HG03460 (cell line): ENCODE data around the gene LAD1.

ENCODE experiments used
- ATAC-seq: cut with Tn5 transposase; IDR thresholded peaks from one replicate; pipeline ENCODE4 v1.9.1; 2021; ENCODE audit not compliant: unreplicated experiment

Gene LAD1

DNA sequence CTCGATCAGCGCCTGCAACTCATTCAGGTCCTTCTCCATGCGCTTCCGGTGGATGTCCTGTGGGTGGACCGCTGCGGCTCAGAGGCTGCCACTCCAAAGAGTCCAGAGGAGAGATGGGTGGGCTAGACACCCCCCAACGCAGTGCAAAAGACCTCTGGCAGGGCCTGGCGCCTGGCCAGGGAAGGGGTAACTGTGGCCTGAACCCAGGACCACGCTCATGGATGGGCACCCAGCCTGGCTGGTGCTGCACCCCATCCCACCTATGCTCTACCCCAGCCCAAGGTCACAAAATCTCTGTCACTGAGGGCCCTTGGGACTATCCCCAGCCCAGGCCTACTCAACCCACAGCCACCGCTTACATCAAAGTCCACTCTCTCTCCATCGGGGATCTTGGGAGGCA is 33.9 kb downstream of the LAD1 start:
- ATAC-seq = no peak

DNA sequence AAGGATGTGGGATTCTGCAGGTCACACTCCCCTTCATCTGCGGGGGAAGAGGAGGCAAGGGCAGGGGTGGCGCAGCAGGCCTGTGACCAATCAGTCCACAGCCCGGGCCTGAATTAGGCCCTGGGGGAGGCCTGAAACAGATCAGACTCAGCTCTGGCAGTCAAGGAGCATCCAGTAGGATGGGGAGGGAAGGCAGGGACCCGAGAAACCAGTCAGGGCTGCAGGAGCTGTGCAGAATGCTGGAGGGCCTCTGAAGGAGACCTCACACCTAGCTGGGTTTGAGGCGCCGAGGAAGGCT is 34.4 kb downstream of the LAD1 start:
- ATAC-seq = no peak

DNA sequence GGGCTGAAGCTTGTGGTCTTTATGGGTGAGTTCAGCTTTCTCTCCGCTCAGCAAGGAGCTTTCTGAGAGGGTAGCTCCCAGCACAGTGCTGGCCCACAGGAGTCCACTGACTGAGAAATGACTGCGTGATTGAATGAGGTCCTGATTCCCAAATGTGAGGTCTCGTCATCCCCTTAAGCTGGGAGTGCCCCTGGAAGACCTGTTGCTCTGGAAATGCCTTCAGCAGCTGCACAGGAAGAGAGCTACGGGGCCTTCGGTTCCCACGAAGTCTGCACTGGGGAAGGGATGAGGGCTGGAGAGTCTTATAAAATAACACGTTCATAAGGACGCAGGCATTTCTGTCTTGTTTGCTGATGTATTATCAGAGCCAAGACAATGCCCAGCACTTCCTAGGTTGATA is 35.7 kb downstream of the LAD1 start:
- no peak for ATAC-seq

DNA sequence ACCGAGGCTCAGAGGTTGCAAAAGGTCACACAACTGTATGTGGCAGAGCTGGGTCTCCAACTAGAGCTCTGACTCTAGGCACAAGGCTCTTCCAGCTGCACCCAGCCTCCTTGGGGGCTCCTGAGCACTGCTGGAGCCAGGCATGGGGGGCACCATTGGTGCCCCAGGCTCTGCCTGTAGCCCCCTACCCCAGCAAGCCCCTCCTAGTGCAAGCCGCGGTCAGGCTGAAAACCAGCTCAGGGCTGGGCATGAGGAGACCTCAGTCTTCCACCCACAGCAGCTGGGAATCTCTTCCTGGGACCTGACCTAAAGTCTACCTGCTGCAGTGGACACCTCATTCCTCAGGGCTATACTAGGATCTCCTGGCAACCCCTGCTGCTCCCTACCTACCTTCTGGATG is 36.2 kb downstream of the LAD1 start:
- no peak for ATAC-seq

DNA sequence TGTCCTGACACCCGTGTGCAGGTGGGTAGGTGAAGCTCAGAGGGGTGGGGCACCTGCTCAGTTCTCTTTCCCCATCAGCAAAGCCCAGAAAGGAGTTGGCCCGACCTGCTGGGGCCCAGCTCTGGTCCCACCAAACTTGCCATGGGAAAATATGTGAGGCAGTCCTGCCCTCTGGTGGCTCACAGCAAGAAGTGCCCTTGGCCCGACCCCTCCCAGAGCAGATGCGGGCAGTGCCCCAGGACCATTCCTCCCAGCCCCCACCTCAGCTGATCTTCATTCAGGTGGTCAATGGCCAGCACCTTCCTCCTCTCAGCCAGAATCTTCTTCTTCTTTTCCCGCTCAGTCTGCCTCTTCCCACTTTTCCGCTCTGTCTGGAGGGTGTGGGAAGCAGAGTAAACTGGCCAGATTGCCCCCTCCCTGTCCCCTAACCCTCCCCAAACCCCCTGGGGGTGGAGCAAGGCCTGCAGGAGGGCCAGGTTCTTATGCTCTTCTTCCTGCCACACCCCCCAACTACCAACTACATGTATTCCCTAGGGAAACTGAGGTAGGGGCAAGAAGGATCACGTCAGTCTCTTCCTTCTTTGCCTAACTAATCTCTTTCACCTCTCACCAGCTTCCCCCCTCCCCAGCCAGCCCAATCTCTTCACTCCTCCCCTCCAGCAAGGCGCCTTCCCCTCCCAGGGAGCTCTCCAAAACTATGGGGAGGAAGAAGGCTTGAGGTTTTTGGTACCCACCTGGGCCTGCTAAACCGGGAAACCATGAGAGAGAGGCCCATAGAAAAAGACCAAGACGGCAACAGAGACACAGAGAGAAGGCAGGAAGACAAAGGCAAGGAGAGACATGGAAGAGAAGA is 37.2 kb downstream of the LAD1 start:
- ATAC-seq = no peak

DNA sequence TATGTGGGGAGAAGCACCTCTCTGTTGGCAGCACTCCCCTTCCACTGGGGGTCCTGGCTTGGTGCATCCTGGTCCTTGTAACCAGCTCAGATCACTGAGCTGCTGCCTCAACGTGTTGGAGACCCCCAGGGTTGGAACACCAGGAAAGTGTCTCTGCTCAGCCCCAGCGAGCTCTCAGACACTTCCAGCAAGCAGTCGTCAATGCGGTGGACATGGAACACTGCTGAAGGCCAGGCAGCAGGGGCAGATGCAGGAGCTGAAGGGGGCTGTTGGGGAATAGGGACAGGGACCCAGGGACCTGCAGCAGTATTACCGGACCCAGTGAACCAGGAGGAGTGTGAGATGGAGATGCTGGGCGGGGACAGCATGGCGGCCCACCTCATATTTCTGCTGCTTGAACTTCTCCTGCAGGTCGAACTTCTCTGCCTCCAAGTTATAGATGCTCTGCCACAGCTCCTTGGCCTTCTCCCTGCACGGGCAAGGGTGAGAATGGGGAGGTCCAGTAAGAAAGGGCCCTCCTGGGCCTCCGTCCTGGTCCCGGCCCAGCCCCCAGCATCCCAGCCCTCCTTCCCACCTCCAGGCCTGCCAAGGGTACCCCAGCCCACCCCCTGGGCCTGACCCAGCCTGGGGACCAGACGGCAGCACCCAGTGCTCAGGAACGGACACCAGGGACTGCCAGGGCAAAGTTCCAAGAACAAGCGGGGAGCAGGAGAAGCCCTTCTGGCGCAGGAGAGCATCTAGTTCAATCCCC is 38.0 kb downstream of the LAD1 start:
- ATAC-seq = no peak

DNA sequence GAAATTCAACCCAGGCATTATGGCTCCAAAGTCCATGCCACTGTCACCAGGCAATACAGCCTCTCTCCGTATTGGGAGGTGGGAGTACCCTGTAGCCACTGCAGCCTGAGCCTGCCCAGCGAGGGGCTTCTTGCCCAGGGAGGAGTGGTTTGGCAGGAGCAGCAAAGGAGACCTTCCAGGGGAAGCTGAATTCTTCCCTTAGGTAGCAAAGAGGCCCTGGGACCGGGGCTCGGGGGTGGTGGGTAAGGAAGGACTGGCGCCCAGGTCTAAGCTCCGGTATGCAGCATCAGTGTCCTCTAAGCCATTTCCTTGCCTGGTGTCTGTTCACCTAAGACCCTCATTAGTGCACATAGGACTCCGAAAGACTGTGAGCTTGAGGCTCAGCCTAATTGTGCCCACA is 38.6 kb downstream of the LAD1 start:
- ATAC-seq = no peak

DNA sequence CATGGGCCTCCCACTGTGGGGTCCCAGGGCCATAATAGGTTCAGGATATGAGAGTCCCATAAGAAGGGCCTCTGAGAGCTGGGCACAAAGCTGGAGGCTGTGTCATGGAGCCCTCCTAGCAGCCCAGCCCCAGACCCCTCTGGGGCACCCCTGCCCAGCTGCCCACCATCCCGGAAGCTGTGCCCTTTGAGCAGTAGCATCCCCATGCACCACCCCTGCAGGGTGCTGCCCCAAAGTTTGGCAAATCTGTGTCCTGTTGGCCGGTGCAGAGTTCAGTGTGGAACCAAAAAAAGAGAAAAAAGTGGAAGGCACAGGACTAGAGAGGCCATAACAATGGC is 39.3 kb downstream of the LAD1 start:
- ATAC-seq = no peak

DNA sequence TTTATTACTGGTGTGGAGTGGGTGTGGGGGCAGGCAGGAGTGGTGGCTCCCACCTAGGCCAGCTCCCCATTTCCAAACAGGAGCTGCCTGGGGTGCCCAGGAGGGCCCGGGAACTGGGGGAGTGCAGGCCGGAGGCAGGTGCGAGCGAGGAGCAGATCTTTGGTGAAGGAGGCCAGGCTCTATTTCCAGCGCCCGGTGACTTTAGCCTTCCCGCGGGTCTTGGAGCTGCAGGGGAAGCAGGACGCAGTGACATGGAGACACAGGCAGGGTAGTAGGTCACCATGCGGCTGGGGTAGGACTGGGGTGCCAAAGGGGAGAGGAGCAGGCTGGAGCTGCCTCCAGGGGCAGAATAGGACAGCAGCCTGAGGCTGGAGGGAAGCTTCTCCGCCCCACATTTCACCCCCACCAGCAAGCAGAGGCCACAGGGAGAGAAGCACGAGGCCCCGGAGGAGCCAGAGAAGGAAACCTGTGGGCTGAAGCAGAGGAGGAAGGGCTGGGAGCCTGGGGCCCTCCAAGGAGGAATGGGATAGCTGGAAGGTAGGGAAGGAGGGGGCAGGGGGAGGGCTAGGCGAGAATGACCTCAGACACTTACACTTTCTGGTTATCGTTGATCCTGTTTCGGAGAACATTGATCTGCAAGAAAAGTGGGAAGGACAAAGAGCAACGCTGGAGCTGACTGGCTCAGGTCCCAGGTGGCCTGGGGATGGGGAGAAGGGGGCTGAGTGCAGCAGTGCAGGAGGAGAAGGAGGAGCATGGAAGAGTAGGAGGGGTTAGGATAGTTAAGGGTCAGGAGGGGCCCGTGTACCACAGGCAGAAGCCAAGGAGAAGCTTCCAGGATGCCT is 39.9 kb downstream of the LAD1 start:
- no peak for ATAC-seq

DNA sequence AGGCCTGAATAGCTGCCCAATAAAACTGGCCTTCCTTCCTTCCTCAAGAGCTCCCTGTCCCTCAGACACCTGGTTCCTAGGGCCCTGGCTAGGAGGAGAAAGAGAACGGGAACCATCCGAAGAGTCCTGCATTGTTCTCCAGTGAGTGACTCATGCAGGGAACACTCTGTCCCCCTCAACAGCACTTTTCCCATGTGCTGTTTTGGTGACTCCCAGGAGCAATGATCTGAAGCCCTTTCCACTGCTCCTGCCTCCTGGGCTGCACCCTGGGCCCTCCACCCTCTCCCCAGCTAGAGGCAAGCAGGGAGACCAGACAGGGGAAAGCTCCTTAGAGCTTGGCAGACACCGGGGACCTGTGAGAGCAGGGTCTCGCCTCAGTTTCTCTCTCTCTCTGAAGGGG is 40.5 kb downstream of the LAD1 start:
- ATAC-seq = no peak

DNA sequence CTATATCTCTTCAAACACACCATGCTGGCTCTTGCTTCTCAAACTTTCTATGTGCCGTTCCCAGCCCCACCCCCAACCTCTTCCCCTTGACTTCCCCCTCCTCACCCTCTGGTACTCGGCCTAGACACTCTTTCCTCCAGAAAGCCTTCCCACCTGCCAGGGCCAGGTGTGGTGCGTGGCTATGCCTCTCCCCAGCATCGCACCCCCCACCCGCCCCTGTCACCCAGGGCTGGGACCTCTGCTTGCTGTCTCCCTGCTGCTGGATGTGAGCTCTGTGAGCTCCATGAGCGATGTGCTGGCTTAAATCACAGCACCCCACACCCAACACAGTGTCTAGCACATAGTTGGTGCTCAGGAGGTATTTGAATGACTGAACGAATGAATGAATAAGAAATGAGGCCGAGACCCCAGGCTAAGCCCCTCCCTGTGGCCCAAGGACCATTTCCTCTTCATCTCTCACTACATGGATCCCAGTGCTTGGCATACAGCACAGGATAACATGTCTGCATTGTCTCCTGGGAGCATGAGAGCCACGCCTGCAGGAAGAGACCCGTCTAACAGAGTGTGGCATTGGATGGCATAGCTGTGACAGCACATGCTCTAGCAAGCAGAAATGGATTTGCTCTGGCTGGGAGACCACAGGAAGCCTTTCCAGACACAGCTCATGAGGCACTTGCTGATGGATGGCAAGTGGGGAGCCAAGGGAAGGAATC is 41.3 kb downstream of the LAD1 start:
- ATAC-seq = no peak

DNA sequence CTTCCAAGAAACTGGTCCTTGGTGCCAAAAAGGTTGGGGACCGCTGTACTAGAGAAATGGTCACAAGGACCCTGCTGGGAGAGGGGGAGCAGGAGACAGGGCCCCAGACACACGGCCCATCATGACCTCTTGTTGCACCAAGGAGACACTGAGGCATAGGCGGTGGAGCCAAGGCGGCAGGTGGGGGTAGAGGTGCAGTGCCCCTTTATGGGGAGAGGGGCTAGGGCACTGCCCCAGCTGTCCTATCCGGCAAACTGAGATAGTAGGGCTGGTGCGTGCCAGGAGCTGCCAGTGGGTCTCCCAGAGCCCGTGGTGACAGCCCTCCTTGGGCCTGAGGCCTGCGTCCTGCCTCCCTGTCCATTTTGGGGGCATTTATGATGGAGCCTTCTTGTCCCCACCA is 41.9 kb downstream of the LAD1 start:
- ATAC-seq = no peak

DNA sequence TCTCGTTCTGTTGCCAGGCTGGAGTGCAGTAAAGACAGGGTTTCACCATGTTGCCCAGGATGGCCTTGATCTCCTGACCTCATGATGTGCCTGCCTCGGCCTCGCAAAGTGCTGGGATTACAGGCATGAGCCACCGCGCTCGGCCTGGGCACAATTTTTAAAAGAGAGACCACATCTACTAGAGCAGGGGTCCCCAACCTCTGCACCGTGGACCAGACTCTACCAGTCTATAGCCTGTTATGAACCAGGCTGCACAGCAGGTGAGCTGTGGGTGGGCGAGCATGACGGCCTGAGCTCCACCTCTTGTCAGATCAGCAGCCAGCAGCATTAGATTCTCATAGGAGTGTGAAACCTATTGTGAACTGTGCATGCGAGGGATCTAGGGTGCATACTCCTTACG is 42.4 kb downstream of the LAD1 start:
- no peak for ATAC-seq

DNA sequence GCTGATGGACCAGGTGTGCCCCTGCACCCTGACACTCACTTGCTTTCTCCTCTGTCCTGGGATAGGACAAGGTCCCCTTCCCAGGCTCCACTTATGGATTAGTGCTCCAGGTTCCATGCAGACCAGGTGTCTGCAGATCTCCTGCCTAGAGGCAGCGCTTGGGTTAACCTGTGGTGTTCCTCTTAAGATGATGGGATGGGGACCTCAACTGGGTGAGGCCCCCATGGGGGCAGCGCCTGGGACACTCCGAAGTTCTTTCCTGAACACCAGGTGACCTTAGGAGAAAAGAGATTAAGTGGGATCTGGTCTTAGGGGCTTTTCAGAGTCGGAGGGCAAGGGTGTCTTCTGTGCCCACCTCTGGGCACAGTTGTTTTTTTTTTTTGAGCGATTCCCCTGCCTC is 42.9 kb downstream of the LAD1 start:
- ATAC-seq = no peak

DNA sequence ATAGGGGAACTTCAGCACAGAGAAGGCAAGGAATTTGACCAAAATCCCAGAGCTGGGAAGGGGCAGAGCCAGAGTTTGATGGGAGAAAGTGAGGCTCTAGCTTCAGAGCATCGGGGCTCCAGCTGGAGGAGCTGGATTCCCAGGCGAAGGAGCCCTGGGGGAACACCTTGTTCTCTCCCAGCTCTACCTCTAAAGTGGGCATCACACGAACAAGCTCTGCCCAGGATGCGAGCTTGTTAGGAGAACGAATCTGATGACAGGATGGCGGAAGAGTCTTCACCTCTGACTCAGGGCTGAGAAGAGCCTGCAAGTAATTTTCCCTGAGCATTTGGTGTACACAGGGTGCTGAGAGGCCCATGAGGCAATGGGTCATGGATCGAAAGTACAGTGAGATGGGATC is 43.7 kb downstream of the LAD1 start:
- ATAC-seq = no peak

DNA sequence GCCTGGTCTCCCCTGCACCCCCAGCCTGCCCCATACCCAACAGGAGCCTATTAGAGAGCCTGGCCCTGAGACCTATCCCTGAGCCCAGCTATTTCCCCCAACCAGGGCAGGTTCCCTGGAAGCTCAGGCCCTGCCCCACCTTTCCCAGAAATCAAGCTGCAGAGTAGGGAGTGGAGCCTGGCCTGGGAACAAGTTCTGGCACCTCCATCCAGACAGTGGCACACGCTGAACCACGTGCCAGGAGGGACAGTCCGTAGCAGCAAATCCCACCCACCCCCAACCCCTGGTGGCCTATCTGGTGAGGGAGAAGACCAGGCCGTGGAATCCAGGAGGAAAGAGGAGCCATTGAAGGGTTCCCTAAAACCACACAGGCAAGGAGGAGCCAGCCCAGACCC is 44.2 kb downstream of the LAD1 start:
- no peak for ATAC-seq

DNA sequence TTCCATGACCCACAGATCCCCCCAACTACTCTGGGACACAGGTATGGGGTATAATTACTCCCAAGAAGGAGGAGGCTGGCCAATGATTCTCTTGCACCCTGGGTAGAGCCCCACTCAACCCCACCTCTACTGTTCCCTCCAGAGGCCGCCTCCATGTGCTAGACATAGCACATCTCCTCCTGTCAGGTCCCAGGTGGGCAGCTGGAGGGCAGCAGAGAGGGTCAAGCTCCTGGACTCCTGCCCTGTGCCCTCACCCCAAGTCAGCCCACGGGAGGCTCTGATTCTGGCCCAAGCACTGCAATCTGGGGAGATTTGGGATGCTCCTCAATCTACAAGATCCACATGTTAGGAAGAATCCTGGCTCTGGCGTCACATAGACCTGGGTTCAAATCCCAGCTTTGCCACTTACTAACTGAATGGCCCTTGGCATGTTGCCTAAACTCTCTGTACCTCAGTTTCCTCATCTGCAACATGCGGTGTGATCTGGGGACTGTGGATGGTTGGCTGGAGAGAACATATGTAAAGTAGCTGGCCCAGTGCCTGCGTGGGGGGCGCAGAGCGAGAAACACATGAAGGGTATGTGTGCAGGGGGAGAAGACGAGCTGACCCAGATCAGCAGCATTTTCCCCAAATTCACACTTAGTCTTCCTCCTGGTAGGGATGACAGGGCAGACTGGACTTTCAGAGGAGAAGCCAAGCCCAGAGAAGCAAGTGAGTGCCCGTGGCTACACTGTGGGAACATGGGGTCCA is 44.8 kb downstream of the LAD1 start:
- ATAC-seq = no peak

DNA sequence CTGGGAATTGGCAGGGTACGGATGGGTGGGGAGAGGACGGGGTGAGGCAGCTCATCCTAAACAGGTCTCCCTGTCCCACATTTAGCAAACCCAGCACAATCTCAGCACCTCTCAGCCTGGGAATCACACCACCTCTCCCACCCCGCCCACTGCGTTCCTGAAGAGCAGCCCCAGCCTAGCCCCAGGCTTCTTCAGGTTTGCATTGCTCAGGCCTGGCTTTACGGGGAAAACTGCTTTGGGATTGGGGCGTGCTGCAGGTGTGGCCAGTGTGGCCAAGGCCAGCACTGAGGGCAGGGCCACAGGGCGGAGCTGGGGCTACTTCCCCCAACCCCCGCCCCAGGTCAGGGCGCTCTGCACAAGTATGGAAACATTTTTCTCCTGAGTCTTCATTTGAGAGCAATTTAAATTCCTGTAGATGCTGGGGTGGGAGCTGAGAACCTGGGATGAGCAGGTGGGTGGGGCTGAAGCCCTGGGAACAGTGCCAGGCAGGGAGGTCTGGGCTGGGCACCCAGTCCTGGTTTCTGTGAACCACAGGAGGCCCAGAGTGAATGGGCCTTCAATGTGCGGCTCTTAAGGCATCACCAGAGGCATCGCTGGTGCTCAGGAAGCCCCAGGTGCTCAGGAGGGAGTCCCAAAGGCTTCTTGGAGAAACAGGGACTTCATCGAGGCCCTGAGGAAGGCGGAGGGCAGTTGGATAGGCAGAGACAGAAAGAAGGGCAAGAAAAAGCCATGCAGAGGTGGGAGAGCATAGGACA is 45.8 kb downstream of the LAD1 start:
- ATAC-seq = no peak

DNA sequence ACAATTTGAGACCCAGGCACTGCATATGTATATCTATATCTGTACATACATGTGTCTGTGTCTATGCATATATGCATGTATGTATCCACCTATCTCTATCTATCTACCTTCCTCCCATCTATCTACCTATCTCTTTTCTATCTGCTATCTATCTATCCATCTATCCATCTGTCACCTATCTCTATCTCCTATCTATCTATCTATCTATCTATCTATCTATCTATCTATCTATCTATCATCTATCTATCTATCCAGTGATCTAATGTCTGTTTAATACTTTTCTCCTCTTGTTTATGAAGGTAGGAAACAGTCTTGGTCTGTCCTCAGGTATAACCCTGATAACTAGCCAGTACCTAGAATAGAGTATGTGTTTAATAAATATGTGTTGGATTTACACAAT is 47.5 kb downstream of the LAD1 start:
- ATAC-seq = no peak

DNA sequence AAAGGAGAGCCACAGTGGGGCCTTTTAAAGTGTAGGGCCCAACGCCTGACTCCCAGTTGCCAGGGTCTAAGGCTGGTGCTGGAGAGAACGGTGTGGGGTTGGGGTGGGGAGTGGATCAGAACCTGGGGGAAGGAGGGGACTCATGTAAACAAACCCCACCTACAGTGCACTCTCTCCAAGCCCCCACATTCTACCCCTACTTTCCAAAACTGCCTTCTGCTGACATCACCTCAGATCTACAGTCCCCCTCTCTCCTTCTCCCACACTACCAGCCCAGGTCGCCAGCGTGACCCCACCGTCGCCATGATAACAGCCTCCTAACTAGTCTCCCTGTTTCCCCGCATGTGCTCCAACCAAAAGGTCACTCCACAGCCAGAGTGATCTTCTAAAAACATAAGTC is 48.2 kb downstream of the LAD1 start:
- ATAC-seq = no peak
